DND-41 (cell line): Measurements from ENCODE around the gene AP2S1.
A peak's percentile ranks its signal among the peaks of the same experiment; 100 is the strongest.

ENCODE experiments used
- ATAC-seq: fragments of 200-7000 bp; cut with Tn5 transposase; 3 replicates; pipeline ENCODE4 v1.9.1; 2021; ENCODE audit warnings: low read depth; ENCODE audit not compliant: insufficient read depth
- DNase-seq: peaks from one replicate; pipeline ENCODE4 v3.0.0-alpha.2; 2020
- H2AFZ ChIP-seq: 2 replicates; pipeline ENCODE4 v1.6.0; 2012; ENCODE audit warnings: low read depth, low read length
- H3K27ac ChIP-seq: 2 replicates; pipeline ENCODE4 v1.5.1; 2012; ENCODE audit warnings: low read length, inconsistent platforms
- H3K27me3 ChIP-seq: fragments of 200-600 bp; sonication (generic); 2 replicates; pipeline ENCODE4 v1.6.0; 2012; ENCODE audit warnings: low read length, mild to moderate bottlenecking, inconsistent platforms; ENCODE audit not compliant: insufficient read depth, poor library complexity
- H3K36me3 ChIP-seq: 2 replicates; pipeline ENCODE4 v1.5.1; 2012; ENCODE audit warnings: low read length, inconsistent platforms; ENCODE audit not compliant: insufficient read depth
- H3K4me1 ChIP-seq: 2 replicates; pipeline ENCODE4 v1.5.1; 2012; ENCODE audit warnings: mild to moderate bottlenecking, low read length; ENCODE audit not compliant: insufficient read depth
- H3K4me2 ChIP-seq: 2 replicates; pipeline ENCODE4 v1.6.0; 2012; ENCODE audit warnings: mild to moderate bottlenecking, moderate library complexity, low read length, inconsistent platforms; ENCODE audit not compliant: insufficient read depth
- H3K4me3 ChIP-seq, 2 experiments: fragments of 200-600 bp in 1 of 2; shearing (Covaris generic) in 1 of 2; 2 replicates each; pipeline ENCODE4 v1.5.1; 2012 to 2016; ENCODE audit warnings: inconsistent platforms in 2 of 2, low read length in 2 of 2, mild to moderate bottlenecking in 2 of 2, low read depth in 1 of 2, moderate library complexity in 1 of 2
- H3K79me2 ChIP-seq: 2 replicates; pipeline ENCODE4 v1.6.0; 2012; ENCODE audit warnings: low read length, inconsistent platforms; ENCODE audit not compliant: insufficient read depth
- H3K9ac ChIP-seq: 2 replicates; pipeline ENCODE4 v1.6.0; 2012; ENCODE audit warnings: low read depth, mild to moderate bottlenecking, inconsistent platforms, low read length, moderate library complexity
- H3K9me3 ChIP-seq: 2 replicates; pipeline ENCODE4 v1.5.1; 2012; ENCODE audit warnings: low read length, moderate library complexity, mild to moderate bottlenecking, inconsistent platforms; ENCODE audit not compliant: insufficient read depth, severe bottlenecking
- H4K20me1 ChIP-seq: 2 replicates; pipeline ENCODE4 v1.6.0; 2012; ENCODE audit warnings: low read length; ENCODE audit not compliant: insufficient read depth
- EZH2 ChIP-seq: IDR thresholded peaks from 3 replicates; pipeline ENCODE4 v1.6.1; 2012; ENCODE audit warnings: borderline replicate concordance, low read depth, mild to moderate bottlenecking, moderate library complexity, low read length, inconsistent platforms; ENCODE audit not compliant: severe bottlenecking
- TF ChIP-seq, protein P1 (sequence below): IDR thresholded peaks from 2 replicates; pipeline ENCODE4 v1.5.1; 2012; ENCODE audit warnings: borderline replicate concordance, low read length, moderate library complexity, mild to moderate bottlenecking; ENCODE audit not compliant: poor library complexity, severe bottlenecking; ENCODE audit errors: extremely low read depth

Gene AP2S1

DNA sequence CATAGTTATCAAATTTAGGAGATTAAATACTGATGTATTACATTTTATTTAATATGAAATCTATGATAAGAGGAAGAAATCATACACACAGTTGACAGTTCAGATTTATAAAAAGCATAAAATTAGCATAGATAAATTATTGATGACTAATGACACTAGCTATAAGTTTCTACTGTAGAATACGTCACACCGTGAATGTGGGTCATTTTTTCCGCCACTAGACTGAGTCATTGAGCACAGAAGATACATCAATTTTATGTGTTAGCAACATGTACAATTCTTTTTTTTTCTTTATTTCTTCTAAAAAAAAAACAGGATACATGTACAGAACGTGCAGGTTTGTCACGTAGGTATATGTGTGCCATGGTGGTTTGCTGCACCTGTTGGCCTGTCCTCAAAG is 22.2 kb downstream of the AP2S1 start:
- Histone ChIP-seq H3K4me1 (no peaks in the 10 kb centered on the region), H2AFZ (no peak overlapping the region), H4K20me1 (no peaks in the 10 kb centered on the region), H3K79me2 (no peaks in the 10 kb centered on the region), H3K27ac (no peak overlapping the region), H3K4me3 (no peak overlapping the region), H3K9ac (no peak overlapping the region), H3K36me3 (no peaks in the 10 kb centered on the region), H3K27me3 (no peaks in the 10 kb centered on the region), H3K9me3 (no peaks in the 10 kb centered on the region), H3K4me2 (no peak overlapping the region)
- DNase-seq (no peak), ATAC-seq (no peak)
- TF ChIP-seq, protein P1, sequence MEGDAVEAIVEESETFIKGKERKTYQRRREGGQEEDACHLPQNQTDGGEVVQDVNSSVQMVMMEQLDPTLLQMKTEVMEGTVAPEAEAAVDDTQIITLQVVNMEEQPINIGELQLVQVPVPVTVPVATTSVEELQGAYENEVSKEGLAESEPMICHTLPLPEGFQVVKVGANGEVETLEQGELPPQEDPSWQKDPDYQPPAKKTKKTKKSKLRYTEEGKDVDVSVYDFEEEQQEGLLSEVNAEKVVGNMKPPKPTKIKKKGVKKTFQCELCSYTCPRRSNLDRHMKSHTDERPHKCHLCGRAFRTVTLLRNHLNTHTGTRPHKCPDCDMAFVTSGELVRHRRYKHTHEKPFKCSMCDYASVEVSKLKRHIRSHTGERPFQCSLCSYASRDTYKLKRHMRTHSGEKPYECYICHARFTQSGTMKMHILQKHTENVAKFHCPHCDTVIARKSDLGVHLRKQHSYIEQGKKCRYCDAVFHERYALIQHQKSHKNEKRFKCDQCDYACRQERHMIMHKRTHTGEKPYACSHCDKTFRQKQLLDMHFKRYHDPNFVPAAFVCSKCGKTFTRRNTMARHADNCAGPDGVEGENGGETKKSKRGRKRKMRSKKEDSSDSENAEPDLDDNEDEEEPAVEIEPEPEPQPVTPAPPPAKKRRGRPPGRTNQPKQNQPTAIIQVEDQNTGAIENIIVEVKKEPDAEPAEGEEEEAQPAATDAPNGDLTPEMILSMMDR = no peak
- TF ChIP-seq EZH2 = no peak

DNA sequence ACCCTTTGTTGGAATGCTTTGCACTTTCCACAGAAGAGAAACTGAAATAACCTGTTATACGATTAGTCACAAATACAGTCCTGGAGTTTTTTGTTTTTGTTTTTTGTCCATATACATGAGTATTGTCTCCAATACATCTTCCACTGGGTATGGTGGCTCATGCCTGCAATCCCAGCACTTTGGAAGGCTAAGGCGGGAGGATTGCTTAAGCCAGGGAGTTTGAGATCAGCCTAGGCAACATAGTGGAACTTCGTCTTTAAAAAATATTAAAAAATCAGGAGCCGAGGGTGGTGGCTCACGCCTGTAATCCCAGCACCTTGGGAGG is 25.0 kb downstream of the AP2S1 start:
- Histone ChIP-seq H2AFZ (no peak overlapping the region), H3K4me3 (no peak overlapping the region), H3K27ac (no peak overlapping the region), H3K27me3 (no peaks in the 10 kb centered on the region), H3K36me3 (no peaks in the 10 kb centered on the region), H3K79me2 (no peaks in the 10 kb centered on the region), H3K4me1 (peaks cover 17% of the 10 kb centered on the region), H3K4me2 (no peak overlapping the region), H3K9ac (no peak overlapping the region), H4K20me1 (no peaks in the 10 kb centered on the region), H3K9me3 (no peaks in the 10 kb centered on the region)
- no peak for DNase-seq
- ATAC-seq = no peak
- no peak for TF ChIP-seq EZH2
- TF ChIP-seq, protein P1 = no peak

DNA sequence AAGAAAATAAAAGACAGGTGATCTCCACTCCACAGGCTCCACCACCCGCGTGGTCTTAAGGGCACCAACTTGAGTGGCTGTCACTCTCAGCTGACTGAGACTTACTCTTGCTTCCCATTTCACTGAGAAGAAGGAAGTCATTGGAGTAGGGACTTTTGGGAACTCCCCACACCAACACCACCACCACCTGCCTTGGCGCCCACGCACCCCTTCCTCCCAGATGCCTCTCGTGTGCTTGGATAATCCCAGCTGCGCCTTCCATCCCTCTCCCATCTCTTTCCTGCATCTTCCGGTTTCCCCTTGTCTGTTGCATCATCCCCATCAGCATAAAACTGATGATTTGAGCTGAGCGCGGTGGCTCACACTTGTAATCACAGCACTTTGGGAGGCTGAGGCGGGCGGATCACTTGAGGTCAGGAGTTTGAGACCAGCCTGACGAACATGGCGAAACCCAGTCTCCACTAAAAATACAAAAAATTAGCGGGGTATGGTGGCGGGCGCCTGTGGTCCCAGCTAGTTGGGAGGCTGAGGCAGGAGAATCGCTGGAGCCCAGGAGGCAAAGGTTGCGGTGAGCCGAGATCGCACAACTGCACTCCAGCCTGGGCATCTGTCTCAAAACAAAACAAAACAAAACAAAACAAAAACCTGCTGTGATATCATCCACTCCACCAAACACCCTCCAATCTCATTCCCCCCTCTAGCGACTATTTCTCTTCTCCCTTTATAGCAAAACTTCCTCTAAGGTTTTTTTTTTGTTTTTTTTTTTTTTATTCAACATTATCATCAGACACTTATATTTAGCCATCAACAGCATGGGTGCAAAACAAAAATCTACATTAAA is 25.5 kb downstream of the AP2S1 start:
- H3K27ac ChIP-seq = no peak overlapping the region
- DNase-seq = no peak
- no peak overlapping the region for H3K4me3 ChIP-seq
- no peaks in the 10 kb centered on the region for H3K27me3 ChIP-seq
- no peaks in the 10 kb centered on the region for H3K79me2 ChIP-seq
- no peaks in the 10 kb centered on the region for H3K9me3 ChIP-seq
- peaks cover 23% of the 10 kb centered on the region for H3K4me1 ChIP-seq
- H3K36me3 ChIP-seq = no peaks in the 10 kb centered on the region
- TF ChIP-seq EZH2 = no peak
- TF ChIP-seq, protein P1 = peak; percentile 9
- H3K4me2 ChIP-seq = no peak overlapping the region
- ATAC-seq = no peak
- H2AFZ ChIP-seq = no peak overlapping the region
- no peak overlapping the region for H3K9ac ChIP-seq
- no peaks in the 10 kb centered on the region for H4K20me1 ChIP-seq
